Nephron progenitor cell (in vitro differentiated cells): Measurements from ENCODE around the gene P2RY13.

Experiments
- DNase-seq: peaks from one replicate; pipeline ENCODE4 v3.0.0; 2021
- H3K27ac Mint-ChIP-seq: 2 replicates; pipeline ENCODE4 v1.8.0; 2021; ENCODE audit warnings: mild to moderate bottlenecking, moderate library complexity, mixed read lengths
- H3K27me3 Mint-ChIP-seq: 2 replicates; pipeline ENCODE4 v1.8.0; 2021; ENCODE audit warnings: mild to moderate bottlenecking, low read depth, mixed read lengths; ENCODE audit not compliant: poor library complexity
- H3K36me3 Mint-ChIP-seq: 2 replicates; pipeline ENCODE4 v1.8.0; 2021; ENCODE audit warnings: low read depth, mixed read lengths
- H3K4me1 Mint-ChIP-seq: 2 replicates; pipeline ENCODE4 v1.8.0; 2021; ENCODE audit warnings: mixed read lengths
- H3K4me3 Mint-ChIP-seq: 2 replicates; pipeline ENCODE4 v1.8.0; 2021; ENCODE audit warnings: mild to moderate bottlenecking, moderate library complexity, mixed read lengths
- H3K9me3 Mint-ChIP-seq: 2 replicates; pipeline ENCODE4 v1.8.0; 2021; ENCODE audit warnings: mild to moderate bottlenecking, moderate library complexity, mixed read lengths
- CTCF ChIP-seq: fragments of 200-600 bp; sonication (generic); IDR thresholded peaks from 2 replicates; pipeline ENCODE4 v1.5.0; 2021; ENCODE audit warnings: antibody characterized with exemption

The P2RY13 gene

DNA sequence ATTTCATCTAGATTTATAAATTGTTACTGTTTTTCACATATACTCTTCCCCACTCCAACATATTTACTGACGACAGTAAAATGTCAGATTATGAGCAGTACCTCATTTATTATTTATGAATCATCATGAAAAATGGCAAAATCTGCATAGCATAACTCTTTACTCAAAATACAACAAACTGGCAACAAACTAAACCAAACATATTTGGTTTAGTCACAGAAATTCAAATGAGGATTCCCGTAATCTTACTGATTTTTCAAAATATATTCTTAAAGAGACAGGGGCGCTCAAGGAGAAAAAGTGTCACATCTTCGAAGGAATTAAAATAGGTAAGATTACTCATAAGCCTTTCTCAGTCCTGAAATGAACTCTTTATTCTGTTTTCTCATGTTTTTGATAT, 9.7 kb downstream of the P2RY13 start:
- H3K9me3 Mint-ChIP-seq = no peaks in the 10 kb centered on the region
- H3K27me3 Mint-ChIP-seq = peaks cover 3% of the 10 kb centered on the region
- no peak for DNase-seq
- H3K4me3 Mint-ChIP-seq = no peak overlapping the region
- H3K36me3 Mint-ChIP-seq = peaks cover 14% of the 10 kb centered on the region
- no peaks in the 10 kb centered on the region for H3K4me1 Mint-ChIP-seq
- H3K27ac Mint-ChIP-seq = no peak overlapping the region
- TF ChIP-seq CTCF = no peak

- no peaks in the 10 kb centered on the region for H3K9me3 Mint-ChIP-seq
- DNase-seq = no peak
- no peak overlapping the region for H3K27ac Mint-ChIP-seq
- H3K4me1 Mint-ChIP-seq = no peaks in the 10 kb centered on the region
- peaks cover 14% of the 10 kb centered on the region for H3K36me3 Mint-ChIP-seq
- peaks cover 3% of the 10 kb centered on the region for H3K27me3 Mint-ChIP-seq
- H3K4me3 Mint-ChIP-seq = no peak overlapping the region
- no peak for TF ChIP-seq CTCF
Observed at GRCh38 chr3:151318991-151319390, 10.4 kb downstream of the P2RY13 start.

DNA sequence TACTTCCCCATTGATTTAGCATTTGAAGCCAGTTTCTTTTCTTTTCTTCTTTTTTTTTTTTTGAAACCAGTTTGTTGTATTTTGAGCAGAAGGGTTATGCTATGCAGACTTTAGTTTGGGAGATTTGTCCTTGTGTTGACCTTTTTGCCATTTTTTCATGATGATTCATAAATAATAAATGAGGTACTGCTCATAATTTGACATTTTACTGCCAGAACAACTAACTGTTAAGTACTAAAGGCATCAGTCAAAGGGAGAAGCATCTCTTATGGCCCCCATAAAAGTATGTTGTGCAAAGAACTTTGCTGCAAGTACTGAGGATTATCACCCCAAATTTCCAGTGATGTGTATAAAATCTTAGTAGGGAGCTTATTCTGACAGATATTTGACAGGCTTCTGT, 11.0 kb downstream of the P2RY13 start:
- Mint-ChIP-seq H3K27me3 (peaks cover 3% of the 10 kb centered on the region), H3K27ac (no peak overlapping the region), H3K9me3 (no peaks in the 10 kb centered on the region), H3K4me3 (no peak overlapping the region), H3K4me1 (no peaks in the 10 kb centered on the region), H3K36me3 (peaks cover 10% of the 10 kb centered on the region)
- no peak for DNase-seq
- TF ChIP-seq CTCF = no peak

GRCh38 chr3:151316267-151316991, 12.9 kb downstream of the P2RY13 start, which contains the start of gene GPR87:
TSS of gene GPR87 (minus strand) at chr3:151316820. CDS start at chr3:151300100, 16,720 bp downstream.
- Mint-ChIP-seq H3K4me1 (no peaks in the 10 kb centered on the region), H3K27me3 (no peaks in the 10 kb centered on the region), H3K27ac (peak within 1 kb of the TSS; percentile 53), H3K9me3 (no peaks in the 10 kb centered on the region), H3K4me3 (no peak within 1 kb of the TSS), H3K36me3 (no peaks in the 10 kb centered on the region)
- no peak for TF ChIP-seq CTCF
- no peak for DNase-seq

DNA sequence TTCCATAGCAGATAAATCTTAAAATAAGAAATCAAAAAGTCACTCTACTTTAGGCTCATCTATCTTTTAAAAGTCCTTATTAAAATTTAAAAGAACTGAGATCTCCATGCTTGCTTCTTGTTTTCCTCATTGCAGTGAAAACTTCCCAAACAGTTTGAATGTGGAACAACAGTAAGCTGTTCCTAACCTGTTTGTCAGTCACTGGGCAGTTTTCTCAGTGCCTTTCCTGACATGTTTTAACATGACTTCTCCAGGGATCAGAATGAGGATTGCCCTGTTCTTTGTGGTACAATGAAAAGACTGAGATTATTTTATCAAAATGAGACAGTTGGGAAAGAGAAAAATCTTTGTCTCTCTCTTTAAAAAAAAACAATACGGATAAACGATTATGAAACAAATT, 13.5 kb downstream of the P2RY13 start:
- Mint-ChIP-seq H3K27ac (peak overlapping the region; percentile 53), H3K36me3 (no peaks in the 10 kb centered on the region), H3K4me3 (no peak overlapping the region), H3K4me1 (no peaks in the 10 kb centered on the region), H3K27me3 (no peaks in the 10 kb centered on the region), H3K9me3 (no peaks in the 10 kb centered on the region)
- no peak for DNase-seq
- TF ChIP-seq CTCF = no peak

DNA sequence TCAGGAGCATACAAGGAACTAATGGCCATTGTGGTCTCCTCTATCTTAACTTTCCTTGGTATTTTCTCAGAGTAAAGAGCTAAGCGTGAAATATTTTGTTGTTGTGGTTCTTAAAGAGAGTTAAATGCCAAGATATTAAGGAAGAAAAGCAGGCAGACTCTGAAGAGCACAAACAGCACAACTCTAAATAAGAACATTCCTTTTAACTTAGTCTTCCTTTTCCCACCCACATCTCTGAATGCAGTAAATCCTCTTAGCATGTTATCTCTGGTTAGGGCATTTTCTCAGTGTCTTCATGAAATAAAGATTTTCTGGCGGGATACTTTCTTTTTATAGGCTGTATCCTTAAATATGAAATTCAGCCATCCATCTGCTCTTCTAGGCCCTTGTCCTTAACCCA, 14.2 kb downstream of the P2RY13 start:
- DNase-seq = no peak
- Mint-ChIP-seq H3K4me1 (no peaks in the 10 kb centered on the region), H3K4me3 (no peak overlapping the region), H3K36me3 (no peaks in the 10 kb centered on the region), H3K27ac (no peak overlapping the region), H3K9me3 (no peaks in the 10 kb centered on the region), H3K27me3 (no peaks in the 10 kb centered on the region)
- no peak for TF ChIP-seq CTCF
